Nephron progenitor cell (in vitro differentiated cells): ENCODE data around the gene TBX21.

Experiments used
- DNase-seq: peaks from one replicate; pipeline ENCODE4 v3.0.0; 2021
- H3K27ac Mint-ChIP-seq: 2 replicates; pipeline ENCODE4 v1.8.0; 2021; ENCODE audit warnings: mild to moderate bottlenecking, moderate library complexity, mixed read lengths
- H3K27me3 Mint-ChIP-seq: 2 replicates; pipeline ENCODE4 v1.8.0; 2021; ENCODE audit warnings: mild to moderate bottlenecking, low read depth, mixed read lengths; ENCODE audit not compliant: poor library complexity
- H3K36me3 Mint-ChIP-seq: 2 replicates; pipeline ENCODE4 v1.8.0; 2021; ENCODE audit warnings: low read depth, mixed read lengths
- H3K4me1 Mint-ChIP-seq: 2 replicates; pipeline ENCODE4 v1.8.0; 2021; ENCODE audit warnings: mixed read lengths
- H3K4me3 Mint-ChIP-seq: 2 replicates; pipeline ENCODE4 v1.8.0; 2021; ENCODE audit warnings: mild to moderate bottlenecking, moderate library complexity, mixed read lengths
- H3K9me3 Mint-ChIP-seq: 2 replicates; pipeline ENCODE4 v1.8.0; 2021; ENCODE audit warnings: mild to moderate bottlenecking, moderate library complexity, mixed read lengths
- CTCF ChIP-seq: fragments of 200-600 bp; sonication (generic); IDR thresholded peaks from 2 replicates; pipeline ENCODE4 v1.5.0; 2021; ENCODE audit warnings: antibody characterized with exemption

TBX21 gene

GRCh38 chr17:47785538-47786123 is 52.6 kb downstream of the TBX21 start:
- no peak overlapping the region for H3K4me3 Mint-ChIP-seq
- no peak overlapping the region for H3K27ac Mint-ChIP-seq
- H3K27me3 Mint-ChIP-seq: peaks cover 95% of the 10 kb centered on the region
- no peaks in the 10 kb centered on the region for H3K4me1 Mint-ChIP-seq
- H3K36me3 Mint-ChIP-seq: no peaks in the 10 kb centered on the region
- H3K9me3 Mint-ChIP-seq: no peaks in the 10 kb centered on the region
- peak; percentile 91 for DNase-seq
- TF ChIP-seq CTCF: no peak

GRCh38 chr17:47789611-47790561 is 56.9 kb downstream of the TBX21 start:
- H3K4me1 Mint-ChIP-seq: no peaks in the 10 kb centered on the region
- H3K9me3 Mint-ChIP-seq: no peaks in the 10 kb centered on the region
- no peak overlapping the region for H3K27ac Mint-ChIP-seq
- H3K27me3 Mint-ChIP-seq: peaks cover 99% of the 10 kb centered on the region
- peak; percentile 70 for DNase-seq
- H3K4me3 Mint-ChIP-seq: peak overlapping the region; percentile 73
- peak; percentile 34 for TF ChIP-seq CTCF
- no peaks in the 10 kb centered on the region for H3K36me3 Mint-ChIP-seq

GRCh38 chr17:47791025-47791424 is 58.0 kb downstream of the TBX21 start:
- Mint-ChIP-seq H3K27me3 (peaks cover 100% of the 10 kb centered on the region), H3K4me1 (no peaks in the 10 kb centered on the region), H3K9me3 (no peaks in the 10 kb centered on the region), H3K36me3 (no peaks in the 10 kb centered on the region), H3K4me3 (peak overlapping the region; percentile 44), H3K27ac (no peak overlapping the region)
- no peak for TF ChIP-seq CTCF
- DNase-seq: no peak

- peaks cover 97% of the 10 kb centered on the region for H3K27me3 Mint-ChIP-seq
Measured at GRCh38 chr17:47792457-47792856, 59.4 kb downstream of the TBX21 start.

GRCh38 chr17:47792979-47793378 is 59.9 kb downstream of the TBX21 start:
- peaks cover 97% of the 10 kb centered on the region for H3K27me3 Mint-ChIP-seq
- TF ChIP-seq CTCF: no peak
- no peak for DNase-seq
- H3K9me3 Mint-ChIP-seq: no peaks in the 10 kb centered on the region
- no peak overlapping the region for H3K4me3 Mint-ChIP-seq
- no peak overlapping the region for H3K27ac Mint-ChIP-seq
- no peaks in the 10 kb centered on the region for H3K4me1 Mint-ChIP-seq
- H3K36me3 Mint-ChIP-seq: no peaks in the 10 kb centered on the region

More at GRCh38 chr17:47792457-47792856, 59.4 kb downstream of the TBX21 start:
- Mint-ChIP-seq H3K9me3 (no peaks in the 10 kb centered on the region), H3K4me1 (no peaks in the 10 kb centered on the region), H3K36me3 (no peaks in the 10 kb centered on the region), H3K4me3 (no peak overlapping the region), H3K27ac (no peak overlapping the region)
- DNase-seq: no peak
- TF ChIP-seq CTCF: no peak
